ENCODE measurements around the gene RDH14. TPM values are rescaled to one million over a fixed set of nuclear protein-coding genes. Genes with fewer than 3 reads are reported as not detected.
A peak's percentile ranks its signal among the peaks of the same experiment; 100 is the strongest.

RDH14 gene
- total RNA-seq, 4 donors from 2014 or later: 26.4 to 138 (median 32.5) TPM

- in situ Hi-C loops (cut with MboI; ENCODE audit: low pct_ligation_motif_present in 1 of 4, low pct_unique_long_range_greater_than_20kb in 1 of 4, low sequenced_read_pairs in 3 of 4): loop anchor here (5.0 to 25.0 kb wide), 4 partner anchors 842 to 1344 kb away; partner anchors contain the start of gene OSR1 (in 4 of the 4)
- Histone ChIP-seq H3K27ac (peak overlapping the region; percentile 42 to 75 (median 56)), H3K27me3 (no peaks in the 10 kb centered on the region), H3K4me1 (peaks cover 0 to 16% (median 1%) of the 10 kb centered on the region in 4 donors), H3K4me3 (no peak overlapping the region), H3K9me3 (no peaks in the 10 kb centered on the region), H3K36me3 (no peaks in the 10 kb centered on the region)
- WGBS, 2 donors (ENCODE audit: low coverage in 1 of 2): 49 to 80% methylated on average over 2 to 16 of the region's 16 CpGs
- peak; percentile 86 to 95 (median 89) for TF ChIP-seq CTCF (IDR thresholded peaks at IDR 0.05)
- no peak for TF ChIP-seq POLR2AphosphoS5 (IDR thresholded peaks at IDR 0.05)
- peak; percentile 82 for DNase-seq
- intact Hi-C loops (cut with DNase I; ENCODE audit: low total_unique reads): loop anchor here (5.0 kb wide), 1 partner anchor 842 kb away; no protein-coding TSS in a partner anchor
These were observed 39.7 kb downstream of the RDH14 start for GRCh38 chr2:18520451-18521425.

GRCh38 chr2:18519914-18520450 is 40.5 kb downstream of the RDH14 start:
- Histone ChIP-seq H3K4me1 (peaks cover 0 to 18% (median 1%) of the 10 kb centered on the region in 4 donors), H3K27ac (peak overlapping the region; percentile 42 to 75 (median 56)), H3K4me3 (no peak overlapping the region), H3K9me3 (no peaks in the 10 kb centered on the region), H3K36me3 (no peaks in the 10 kb centered on the region), H3K27me3 (no peaks in the 10 kb centered on the region)
- no peak for TF ChIP-seq EP300 (IDR thresholded peaks at IDR 0.05; ENCODE audit: low read depth)
- no peak for TF ChIP-seq POLR2AphosphoS5 (IDR thresholded peaks at IDR 0.05)
- TF ChIP-seq POLR2A (IDR thresholded peaks at IDR 0.05): no peak
- TF ChIP-seq CTCF (IDR thresholded peaks at IDR 0.05): no peak
- WGBS, 2 donors (ENCODE audit: low coverage in 1 of 2): 58 to 63% methylated on average over 6 to 7 of the region's 7 CpGs
- no peak for DNase-seq
- in situ Hi-C loops (cut with MboI; ENCODE audit: low pct_ligation_motif_present in 1 of 4, low pct_unique_long_range_greater_than_20kb in 1 of 4, low sequenced_read_pairs in 3 of 4) (loop anchor here (5.0 to 25.0 kb wide), 4 partner anchors 842 to 1345 kb away; partner anchors contain the start of gene OSR1 (in 4 of the 4)), intact Hi-C loops (cut with DNase I; ENCODE audit: low total_unique reads) (loop anchor here (2.0 to 10.0 kb wide), 3 partner anchors 225 to 1343 kb away; no protein-coding TSS in a partner anchor)

GRCh38 chr2:18518116-18519111 is 42.0 kb downstream of the RDH14 start:
- no peaks in the 10 kb centered on the region for H3K27me3 ChIP-seq
- H3K27ac ChIP-seq: peak overlapping the region; percentile 42 to 74 (median 56)
- in situ Hi-C loops (cut with MboI; ENCODE audit: low pct_ligation_motif_present in 1 of 4, low pct_unique_long_range_greater_than_20kb in 1 of 4, low sequenced_read_pairs in 3 of 4) (loop anchor here (25.0 kb wide), 2 partner anchors 844 to 1344 kb away; partner anchors contain the start of gene OSR1 (in 4 of the 4)), intact Hi-C loops (cut with DNase I; ENCODE audit: low total_unique reads) (loop anchor here (2.0 to 10.0 kb wide), 2 partner anchors 226 to 1344 kb away; no protein-coding TSS in a partner anchor)
- no peak for TF ChIP-seq CTCF (IDR thresholded peaks at IDR 0.05)
- no peak for TF ChIP-seq EP300 (IDR thresholded peaks at IDR 0.05; ENCODE audit: low read depth)
- no peak for TF ChIP-seq POLR2AphosphoS5 (IDR thresholded peaks at IDR 0.05)
- TF ChIP-seq POLR2A (IDR thresholded peaks at IDR 0.05): no peak
- no peaks in the 10 kb centered on the region for H3K9me3 ChIP-seq
- no peak overlapping the region for H3K4me3 ChIP-seq
- H3K36me3 ChIP-seq: no peaks in the 10 kb centered on the region
- DNase-seq: no peak
- H3K4me1 ChIP-seq: peaks cover 0 to 21% (median 1%) of the 10 kb centered on the region in 4 donors
- 37 to 46% methylated on average over 9 to 11 of the region's 11 CpGs for WGBS, 2 donors (ENCODE audit: low coverage in 1 of 2)
